Caco-2 (cell line): ENCODE measurements around the gene DDX39A. TPM values are rescaled to one million over a fixed set of nuclear protein-coding genes. Genes with fewer than 3 reads are reported as not detected.

Experiments
- BruUV-seq: library from RNA; stranded (reverse); fragments of 400-500 nt; replicated peaks from 2 replicates; lab custom pipeline; 2021; lab: Mats Ljungman, UMichigan
- CTCF ChIA-PET: fragments of 300-600 bp; sonication (Branson Sonifier 250); formaldehyde crosslinking; loops from one replicate; lab custom pipeline; 2022; ENCODE audit warnings: antibody characterized with exemption; lab: Charles Lee
- POLR2A ChIA-PET: fragments of 300-600 bp; sonication (Branson Sonifier 250); formaldehyde crosslinking; loops from one replicate; lab custom pipeline; 2022; ENCODE audit warnings: antibody characterized with exemption; lab: Charles Lee
- DNase-seq, 2 experiments: peaks; one replicate each; pipeline versions ENCODE4 v3.0.0 to v3.0.0-alpha.2; 2020 to 2022
- H3K27me3 ChIP-seq: replicated peaks from 2 replicates; pipeline ENCODE4 v1.6.0; 2011; ENCODE audit warnings: low read length; ENCODE audit not compliant: control insufficient read depth, insufficient read depth
- H3K36me3 ChIP-seq: 2 replicates; pipeline ENCODE4 v1.5.1; 2011; ENCODE audit warnings: low read length; ENCODE audit not compliant: control insufficient read depth, insufficient read depth
- H3K4me1 ChIP-seq: fragments of 250-450 bp; sonication (Bioruptor Pico); 2 replicates; pipeline ENCODE4 v1.5.1; 2020; ENCODE audit warnings: mild to moderate bottlenecking
- H3K4me3 ChIP-seq: 2 replicates; pipeline ENCODE4 v1.5.1; 2011; ENCODE audit warnings: low read depth, mild to moderate bottlenecking, control low read depth, low read length
- H3K9me3 ChIP-seq: fragments of 250-450 bp; sonication (Bioruptor Pico); 2 replicates; pipeline ENCODE4 v1.5.1; 2020; ENCODE audit warnings: mild to moderate bottlenecking, moderate library complexity
- H3K27ac Mint-ChIP-seq: one replicate; pipeline ENCODE4 v1.8.0; 2022; ENCODE audit warnings: mixed read lengths; ENCODE audit not compliant: unreplicated experiment
- H3K27me3 Mint-ChIP-seq: one replicate; pipeline ENCODE4 v1.8.0; 2022; ENCODE audit warnings: mixed read lengths; ENCODE audit not compliant: insufficient read depth, unreplicated experiment
- H3K36me3 Mint-ChIP-seq: one replicate; pipeline ENCODE4 v1.8.0; 2022; ENCODE audit warnings: mild to moderate bottlenecking, mixed read lengths; ENCODE audit not compliant: insufficient read depth, unreplicated experiment
- H3K4me1 Mint-ChIP-seq: one replicate; pipeline ENCODE4 v1.8.0; 2022; ENCODE audit warnings: low read depth, mixed read lengths; ENCODE audit not compliant: unreplicated experiment
- H3K4me3 Mint-ChIP-seq: one replicate; pipeline ENCODE4 v1.8.0; 2022; ENCODE audit warnings: mild to moderate bottlenecking, moderate library complexity, mixed read lengths; ENCODE audit not compliant: unreplicated experiment
- H3K9me3 Mint-ChIP-seq: one replicate; pipeline ENCODE4 v1.8.0; 2022; ENCODE audit warnings: mixed read lengths; ENCODE audit not compliant: unreplicated experiment
- intact Hi-C: fragments of 100-400 bp; cut with micrococcal nuclease; formaldehyde crosslinking; loops from one replicate; pipeline ENCODE4 v1.10.0; 2022; ENCODE audit not compliant: unreplicated experiment
- total RNA-seq: library from RNA; stranded (reverse); gene quantifications from 2 replicates; pipeline ENCODE4 v1.2.3, GENCODE V29; 2022
- TF ChIP-seq, protein P1 (sequence below), 2 experiments: fragments of 200-600 bp in 1 of 2; IDR thresholded peaks; 1 replicate in 1 of 2; 2 replicates in 1 of 2; pipeline versions ENCODE4 v1.5.1 to v1.8.0; 2011 to 2022; ENCODE audit warnings: antibody characterized with exemption in 1 of 2, control low read depth in 1 of 2, inconsistent platforms in 1 of 2, low read depth in 1 of 2, low read length in 1 of 2, mild to moderate bottlenecking in 1 of 2, moderate library complexity in 1 of 2; ENCODE audit not compliant: insufficient read depth in 1 of 2, severe bottlenecking in 1 of 2, unreplicated experiment in 1 of 2

Gene DDX39A
- total RNA-seq, 1 experiment from 2014 or later: 118 TPM

DNA sequence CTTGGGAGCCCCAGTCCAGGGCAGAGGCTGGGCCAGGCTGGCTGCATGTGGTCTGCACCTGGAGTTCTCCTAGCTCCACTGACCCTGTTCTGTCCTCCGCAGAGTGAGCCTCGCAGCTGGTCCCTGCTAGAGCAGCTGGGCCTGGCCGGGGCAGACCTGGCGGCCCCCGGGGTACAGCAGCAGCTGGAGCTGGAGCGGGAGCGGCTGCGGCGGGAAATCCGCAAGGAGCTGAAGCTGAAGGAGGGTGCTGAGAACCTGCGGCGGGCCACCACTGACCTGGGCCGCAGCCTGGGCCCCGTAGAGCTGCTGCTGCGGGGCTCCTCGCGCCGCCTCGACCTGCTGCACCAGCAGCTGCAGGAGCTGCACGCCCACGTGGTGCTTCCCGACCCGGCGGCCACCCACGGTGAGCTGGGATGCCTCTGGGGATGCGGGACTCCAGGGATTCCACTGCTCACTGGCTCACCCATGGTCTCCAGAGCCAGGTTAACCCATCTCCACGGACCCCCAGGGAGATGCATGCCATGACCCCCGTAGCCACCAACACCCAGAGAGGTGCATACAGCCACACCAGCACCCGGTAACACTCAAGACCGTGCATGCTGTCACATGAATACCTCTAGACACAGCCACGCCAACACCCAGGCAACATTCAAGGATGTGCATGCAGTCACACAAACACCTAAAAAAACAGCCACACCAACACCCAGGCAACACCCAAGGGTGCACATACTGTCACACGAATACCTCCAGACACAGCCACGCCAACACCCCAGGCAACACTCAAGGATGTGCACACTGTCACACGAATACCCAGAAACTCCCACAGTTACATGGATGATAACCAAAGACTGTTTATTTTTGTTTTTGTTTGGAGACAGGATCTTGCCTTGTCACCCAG is 22.1 kb upstream of the DDX39A start:
- Histone ChIP-seq H3K4me1 (no peaks in the 10 kb centered on the region), H3K27me3 (no peaks in the 10 kb centered on the region), H3K9me3 (no peaks in the 10 kb centered on the region), H3K4me3 (no peak overlapping the region), H3K36me3 (peaks cover 6% of the 10 kb centered on the region)
- no peak for DNase-seq
- no peak overlapping the region for H3K4me3 Mint-ChIP-seq
- intact Hi-C loops: no loop called here
- H3K27me3 Mint-ChIP-seq: no peaks in the 10 kb centered on the region
- no peaks in the 10 kb centered on the region for H3K4me1 Mint-ChIP-seq
- BruUV-seq: no TSS peak
- POLR2A ChIA-PET: no interaction called here
- H3K27ac Mint-ChIP-seq: no peak overlapping the region
- H3K36me3 Mint-ChIP-seq: peaks cover 39% of the 10 kb centered on the region
- TF ChIP-seq, protein P1, sequence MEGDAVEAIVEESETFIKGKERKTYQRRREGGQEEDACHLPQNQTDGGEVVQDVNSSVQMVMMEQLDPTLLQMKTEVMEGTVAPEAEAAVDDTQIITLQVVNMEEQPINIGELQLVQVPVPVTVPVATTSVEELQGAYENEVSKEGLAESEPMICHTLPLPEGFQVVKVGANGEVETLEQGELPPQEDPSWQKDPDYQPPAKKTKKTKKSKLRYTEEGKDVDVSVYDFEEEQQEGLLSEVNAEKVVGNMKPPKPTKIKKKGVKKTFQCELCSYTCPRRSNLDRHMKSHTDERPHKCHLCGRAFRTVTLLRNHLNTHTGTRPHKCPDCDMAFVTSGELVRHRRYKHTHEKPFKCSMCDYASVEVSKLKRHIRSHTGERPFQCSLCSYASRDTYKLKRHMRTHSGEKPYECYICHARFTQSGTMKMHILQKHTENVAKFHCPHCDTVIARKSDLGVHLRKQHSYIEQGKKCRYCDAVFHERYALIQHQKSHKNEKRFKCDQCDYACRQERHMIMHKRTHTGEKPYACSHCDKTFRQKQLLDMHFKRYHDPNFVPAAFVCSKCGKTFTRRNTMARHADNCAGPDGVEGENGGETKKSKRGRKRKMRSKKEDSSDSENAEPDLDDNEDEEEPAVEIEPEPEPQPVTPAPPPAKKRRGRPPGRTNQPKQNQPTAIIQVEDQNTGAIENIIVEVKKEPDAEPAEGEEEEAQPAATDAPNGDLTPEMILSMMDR (IDR thresholded peaks at IDR 0.05; ENCODE audit: insufficient read depth in 1 of 2, low read depth in 1 of 2, low read length in 1 of 2, severe bottlenecking in 1 of 2, unreplicated experiment in 1 of 2): no peak
- no peaks in the 10 kb centered on the region for H3K9me3 Mint-ChIP-seq
- CTCF ChIA-PET: no interaction called here

DNA sequence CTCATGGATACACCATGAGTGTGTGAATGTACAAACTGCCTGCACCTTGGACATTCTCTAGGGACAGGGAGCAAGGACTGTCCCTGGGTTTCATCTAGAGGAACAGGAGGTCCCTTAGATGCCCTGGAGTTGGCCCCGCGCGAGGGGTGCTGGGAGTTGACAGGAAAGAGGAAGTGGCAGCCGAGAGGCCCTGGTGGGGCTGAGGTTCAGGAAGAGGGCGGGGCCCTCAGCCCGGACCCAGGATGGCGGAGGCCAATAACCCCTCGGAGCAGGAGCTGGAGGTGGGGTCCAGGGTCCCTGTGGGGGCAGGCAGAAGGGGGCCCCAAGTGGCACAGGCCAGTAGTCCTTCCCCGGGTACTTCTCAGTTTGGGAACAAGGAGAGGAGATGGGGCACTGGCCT is 20.9 kb upstream of the DDX39A start:
- CTCF ChIA-PET: interaction anchor here (1.3 kb wide), 1 partner anchor 32 kb away, joined by 3 read pairs; no protein-coding TSS in a partner anchor

DNA sequence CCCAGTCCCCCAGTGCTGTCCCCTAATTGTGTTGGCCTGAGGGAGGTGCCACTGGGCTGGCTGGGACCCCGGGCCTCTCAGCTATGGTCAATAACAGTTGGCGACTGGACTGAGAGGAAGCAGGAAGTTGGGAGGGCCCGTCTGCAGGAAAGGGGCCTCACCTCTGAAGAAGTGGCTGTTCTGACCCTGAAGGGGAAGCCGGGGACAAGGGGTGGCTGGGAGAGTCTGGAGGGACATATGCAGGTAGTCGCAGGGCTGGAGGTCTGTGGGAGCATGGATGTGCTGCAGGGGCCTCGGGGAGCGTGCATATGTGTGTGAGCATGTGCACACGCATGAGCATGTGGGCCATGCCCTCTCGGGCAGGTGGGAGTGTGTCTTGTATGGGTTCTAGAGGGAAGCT is 19.9 kb upstream of the DDX39A start:
- no TSS peak for BruUV-seq
- TF ChIP-seq, protein P1 (IDR thresholded peaks at IDR 0.05; ENCODE audit: insufficient read depth in 1 of 2, low read depth in 1 of 2, low read length in 1 of 2, severe bottlenecking in 1 of 2, unreplicated experiment in 1 of 2): no peak
- H3K36me3 ChIP-seq: peaks cover 4% of the 10 kb centered on the region
- intact Hi-C loops: no loop called here
- H3K4me3 Mint-ChIP-seq: no peak overlapping the region
- H3K9me3 ChIP-seq: no peaks in the 10 kb centered on the region
- DNase-seq: no peak
- POLR2A ChIA-PET: no interaction called here
- no peaks in the 10 kb centered on the region for H3K27me3 ChIP-seq
- peaks cover 28% of the 10 kb centered on the region for H3K36me3 Mint-ChIP-seq
- CTCF ChIA-PET: interaction anchor here (1.3 kb wide), 1 partner anchor 33 kb away, joined by 3 read pairs; no protein-coding TSS in a partner anchor
- no peak overlapping the region for H3K4me3 ChIP-seq
- H3K27ac Mint-ChIP-seq: no peak overlapping the region
- H3K4me1 ChIP-seq: peaks cover 12% of the 10 kb centered on the region
- H3K9me3 Mint-ChIP-seq: no peaks in the 10 kb centered on the region
- H3K27me3 Mint-ChIP-seq: no peaks in the 10 kb centered on the region
- peaks cover 9% of the 10 kb centered on the region for H3K4me1 Mint-ChIP-seq

More for the DNA sequence above, 20.9 kb upstream of the DDX39A start:
- POLR2A ChIA-PET: no interaction called here
- BruUV-seq: no TSS peak
- TF ChIP-seq, protein P1 (IDR thresholded peaks at IDR 0.05; ENCODE audit: insufficient read depth in 1 of 2, low read depth in 1 of 2, low read length in 1 of 2, severe bottlenecking in 1 of 2, unreplicated experiment in 1 of 2): no peak
- peaks cover 3% of the 10 kb centered on the region for H3K4me1 Mint-ChIP-seq
- no peak overlapping the region for H3K4me3 ChIP-seq
- intact Hi-C loops: no loop called here
- H3K36me3 ChIP-seq: peaks cover 6% of the 10 kb centered on the region
- H3K4me1 ChIP-seq: peaks cover 2% of the 10 kb centered on the region
- peaks cover 37% of the 10 kb centered on the region for H3K36me3 Mint-ChIP-seq
- H3K27me3 ChIP-seq: no peaks in the 10 kb centered on the region
- no peak overlapping the region for H3K4me3 Mint-ChIP-seq
- H3K27me3 Mint-ChIP-seq: no peaks in the 10 kb centered on the region
- H3K9me3 Mint-ChIP-seq: no peaks in the 10 kb centered on the region
- no peaks in the 10 kb centered on the region for H3K9me3 ChIP-seq
- no peak for DNase-seq
- H3K27ac Mint-ChIP-seq: no peak overlapping the region
